Hematopoietic multipotent progenitor cell treated with erythropoietin and hydrocortisone succinate and interleukin-3 and kit ligand, for 15 days (in vitro differentiated cells): ENCODE measurements around the gene ZNF366.

ENCODE experiments used
- DNase-seq: peaks from one replicate; pipeline ENCODE4 v3.0.0-alpha.2; 2015; ENCODE audit warnings: low spot score

The ZNF366 gene

DNA sequence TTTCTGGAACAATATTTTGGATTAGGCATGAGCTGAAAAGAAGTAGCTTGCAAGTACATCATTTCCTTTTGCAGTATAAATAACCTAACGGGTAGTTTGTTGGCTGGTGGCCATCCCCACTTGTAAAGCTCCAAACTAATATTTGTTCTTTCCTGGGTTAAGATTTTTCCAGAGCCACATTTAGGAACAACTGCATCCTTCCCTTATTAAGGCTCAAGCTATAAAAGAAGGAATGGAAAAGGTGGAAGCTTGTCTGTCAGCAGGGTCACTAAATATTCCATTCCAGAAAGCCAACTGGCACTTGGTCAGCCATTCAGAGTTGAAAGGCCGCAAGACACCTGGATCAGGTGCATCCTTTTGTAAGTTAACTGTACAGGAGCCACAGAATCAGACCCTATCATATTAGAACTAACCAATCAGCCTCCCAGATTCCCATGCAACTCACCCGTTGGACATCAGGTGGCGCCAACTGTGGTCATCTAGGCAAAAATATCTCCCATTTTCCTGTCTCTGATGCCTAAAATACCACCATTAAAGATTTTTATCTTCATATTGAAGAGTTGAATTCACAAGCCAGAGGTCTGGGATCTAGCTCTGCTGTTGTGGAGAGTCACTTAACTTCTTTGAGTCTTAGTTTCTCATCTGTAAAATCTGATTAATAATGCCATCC, 104.1 kb downstream of the ZNF366 start:
- DNase-seq = no peak

DNA sequence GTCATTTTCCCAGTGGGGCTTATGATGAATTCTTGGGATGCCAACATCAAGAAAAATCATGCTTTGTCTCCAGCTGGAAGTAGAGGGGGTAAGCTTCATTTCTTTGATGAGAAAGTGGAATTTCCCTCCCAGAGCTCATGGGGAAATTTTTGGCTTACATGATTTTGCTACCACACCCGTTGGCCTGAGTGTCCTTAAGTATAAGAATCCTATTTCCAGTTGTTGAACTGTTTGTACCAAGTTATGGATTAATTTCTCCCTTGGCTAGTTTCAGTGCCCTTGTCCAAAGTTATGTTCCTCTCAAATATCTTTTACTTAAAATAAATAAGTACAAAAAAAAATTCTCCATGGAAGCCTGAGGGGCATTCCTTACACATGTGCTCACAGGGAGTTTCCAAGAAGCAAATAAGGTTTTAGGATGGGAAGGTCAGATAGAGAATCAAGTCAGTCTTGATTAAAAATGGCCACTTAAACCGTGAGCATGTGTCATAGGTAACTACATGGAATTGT, 104.8 kb downstream of the ZNF366 start:
- DNase-seq = no peak

DNA sequence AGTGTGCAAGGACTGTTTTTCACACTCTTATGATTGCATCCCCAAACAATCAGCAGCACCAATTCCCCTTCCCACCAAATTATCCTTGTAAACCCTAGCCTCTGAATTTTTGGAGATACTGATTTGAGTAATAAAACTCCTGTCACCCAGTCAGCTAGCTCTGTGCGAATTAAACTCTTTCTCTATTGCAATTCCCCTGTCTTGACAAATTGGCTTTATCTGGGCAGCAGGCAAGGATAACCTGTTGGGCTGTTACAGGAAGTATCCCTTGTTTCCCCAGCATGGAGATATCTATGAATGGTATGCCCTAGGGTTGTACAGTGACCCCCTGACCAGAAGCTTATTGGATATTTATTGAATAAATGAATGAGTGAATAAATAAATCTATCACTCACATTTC, 106.3 kb downstream of the ZNF366 start:
- no peak for DNase-seq

DNA sequence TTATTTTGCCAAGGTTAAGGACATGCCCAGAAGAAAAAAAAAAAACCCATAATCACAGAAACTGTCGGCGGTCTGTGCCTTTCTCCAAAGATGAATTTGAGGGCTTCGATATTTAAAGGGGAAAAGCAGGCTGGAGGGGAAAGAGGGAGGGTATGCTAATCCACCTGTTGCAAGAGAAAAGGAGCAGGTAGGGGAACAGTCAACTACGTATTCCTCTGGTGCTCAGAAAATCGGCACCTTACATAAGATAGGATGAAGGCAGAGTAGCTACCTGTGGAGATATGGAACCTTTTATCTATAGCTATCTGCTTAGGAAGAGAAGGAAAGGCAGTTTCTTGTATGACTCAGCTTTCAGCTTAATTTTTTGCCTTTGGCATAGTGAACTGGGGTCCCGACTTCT, 109.4 kb downstream of the ZNF366 start:
- no peak for DNase-seq

DNA sequence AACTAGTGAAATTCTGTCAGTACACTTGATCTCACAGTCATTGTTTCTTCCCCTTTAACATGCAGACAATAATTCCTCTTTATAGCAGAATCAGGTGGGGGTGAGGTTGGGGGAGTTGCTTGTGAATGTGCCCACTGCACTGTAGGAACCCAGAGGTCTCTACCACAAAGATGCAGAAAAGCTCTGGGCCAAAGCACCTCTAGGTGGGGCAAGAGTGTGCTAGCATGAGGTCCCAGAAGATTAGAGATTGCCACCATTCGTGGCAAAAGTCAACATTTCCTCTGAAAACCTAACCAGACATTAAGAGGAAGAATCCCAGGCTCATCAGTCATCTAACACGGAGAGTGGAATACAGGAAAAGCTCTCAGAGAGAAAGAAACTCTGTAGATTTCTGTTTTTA, 112.5 kb downstream of the ZNF366 start:
- DNase-seq = no peak

DNA sequence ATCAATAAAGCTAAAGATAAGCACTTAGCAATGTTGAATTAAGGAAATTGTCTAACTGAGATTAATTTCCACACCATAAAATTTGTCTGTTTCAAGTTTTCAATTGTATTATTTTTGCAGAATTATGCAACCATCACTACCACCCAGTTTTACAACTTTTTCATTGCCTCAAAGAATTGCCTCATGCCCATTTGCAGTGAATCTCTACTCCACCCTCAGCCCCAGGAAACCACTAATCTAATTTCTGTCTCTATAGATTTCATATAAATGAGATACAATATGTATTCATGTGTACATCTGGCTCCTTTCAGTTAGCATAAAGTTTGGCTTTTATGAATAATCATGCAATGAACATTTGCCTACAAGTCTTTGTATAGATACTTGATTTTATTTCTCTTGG, 114.2 kb downstream of the ZNF366 start:
- DNase-seq = no peak
